SK-N-SH (cell line): ENCODE results near the gene PSD2. TPM values are rescaled to one million over a fixed set of nuclear protein-coding genes. Genes with fewer than 3 reads are reported as not detected.

Experiments used
- CTCF ChIA-PET: fragments of 300-600, 350-600 bp; formaldehyde crosslinking; extraction: SDS; loops from one replicate; lab custom pipeline; 2021; lab: Yijun Ruan, JAX
- POLR2A ChIA-PET: fragments of 350-600 bp; sonication (Branson Sonifier 250); formaldehyde crosslinking; extraction: SDS; loops from one replicate; lab custom pipeline; 2020; ENCODE audit warnings: antibody characterized with exemption, inconsistent platforms; lab: Yijun Ruan, JAX
- DNase-seq: peaks from one replicate; pipeline ENCODE4 v3.0.0; 2012
- H2AFZ ChIP-seq: fragments of 200-600 bp; sonication (generic); 2 replicates; pipeline ENCODE4 v1.8.1; 2016; ENCODE audit warnings: antibody characterized with exemption, mild to moderate bottlenecking, low read depth
- H3F3A ChIP-seq: fragments of 200-600 bp; sonication (generic); replicated peaks from 2 replicates; pipeline ENCODE3; 2016; ENCODE audit warnings: antibody characterized with exemption, mild to moderate bottlenecking; ENCODE audit not compliant: insufficient read depth
- H3K27ac ChIP-seq, 2 experiments: fragments of 200-500 bp in 1 of 2; fragments of 200-600 bp in 1 of 2; sonication (Bioruptor generic) in 1 of 2; sonication (generic), shearing (Covaris generic) in 1 of 2; 2 replicates each; pipeline versions ENCODE4 v1.5.1 to v1.6.1; 2014 to 2016; ENCODE audit warnings: low read depth in 2 of 2, inconsistent platforms in 1 of 2, low read length in 1 of 2, mild to moderate bottlenecking in 1 of 2, mixed read lengths in 1 of 2
- H3K27me3 ChIP-seq: fragments of 200-600 bp; sonication (generic), shearing (Covaris generic); 2 replicates; pipeline ENCODE4 v1.6.1; 2016; ENCODE audit warnings: mixed run types; ENCODE audit not compliant: insufficient read depth
- H3K36me3 ChIP-seq, 2 experiments: fragments of 200-500 bp in 1 of 2; fragments of 200-600 bp in 1 of 2; sonication (Bioruptor generic) in 1 of 2; sonication (generic) in 1 of 2; replicated peaks in 1 of 2; 2 replicates each; pipeline versions ENCODE3 to v1.5.1; 2014 to 2016; ENCODE audit warnings: low read length in 1 of 2, mild to moderate bottlenecking in 1 of 2; ENCODE audit not compliant: insufficient read depth in 2 of 2, control insufficient read depth in 1 of 2
- H3K4me1 ChIP-seq, 2 experiments: fragments of 200-500 bp in 1 of 2; fragments of 200-600 bp in 1 of 2; sonication (Bioruptor generic) in 1 of 2; sonication (generic), shearing (Covaris generic) in 1 of 2; 2 replicates each; pipeline versions ENCODE4 v1.5.1 to v1.6.1; 2014 to 2016; ENCODE audit warnings: low read depth in 1 of 2, low read length in 1 of 2, mixed run types in 1 of 2; ENCODE audit not compliant: insufficient read depth in 2 of 2, control insufficient read depth in 1 of 2
- H3K4me2 ChIP-seq: fragments of 200-600 bp; sonication (generic), shearing (Covaris generic); 2 replicates; pipeline ENCODE4 v1.6.1; 2017; ENCODE audit warnings: mixed run types
- H3K4me3 ChIP-seq, 2 experiments: fragments of 200-500 bp in 1 of 2; fragments of 200-600 bp in 1 of 2; sonication (Bioruptor generic) in 1 of 2; sonication (generic), shearing (Covaris generic) in 1 of 2; 2 replicates each; pipeline versions ENCODE4 v1.5.1 to v1.8.1; 2014 to 2016; ENCODE audit warnings: low read depth in 2 of 2, inconsistent platforms in 1 of 2, low read length in 1 of 2, mild to moderate bottlenecking in 1 of 2, mixed read lengths in 1 of 2, moderate library complexity in 1 of 2
- H3K79me2 ChIP-seq: fragments of 200-600 bp; sonication (generic); 2 replicates; pipeline ENCODE4 v1.8.1; 2017; ENCODE audit warnings: mild to moderate bottlenecking; ENCODE audit not compliant: insufficient read depth
- H3K9ac ChIP-seq: fragments of 200-600 bp; sonication (generic); 2 replicates; pipeline ENCODE4 v1.6.1; 2017; ENCODE audit warnings: mixed run types
- H3K9me2 ChIP-seq: fragments of 200-600 bp; sonication (generic); 2 replicates; pipeline ENCODE4 v1.6.1; 2017; ENCODE audit warnings: mixed run types
- H3K9me3 ChIP-seq: fragments of 200-600 bp; sonication (generic); 2 replicates; pipeline ENCODE4 v1.6.1; 2017; ENCODE audit warnings: mixed run types, mild to moderate bottlenecking, moderate library complexity
- H4K20me1 ChIP-seq: fragments of 200-600 bp; sonication (generic); 2 replicates; pipeline ENCODE4 v1.6.1; 2017; ENCODE audit warnings: mild to moderate bottlenecking, mixed run types; ENCODE audit not compliant: insufficient read depth
- ELF1 ChIP-seq: IDR thresholded peaks from 2 replicates; pipeline ENCODE4 v1.4.0; 2012
- EP300 ChIP-seq, 2 experiments: IDR thresholded peaks; 2 replicates each; pipeline versions ENCODE4 v1.4.0 to v1.6.1; 2012; ENCODE audit warnings: borderline replicate concordance in 1 of 2, low read depth in 1 of 2, low read length in 1 of 2
- EZH2phosphoT487 ChIP-seq: fragments of 200-600 bp; sonication (generic); IDR thresholded peaks from 2 replicates; pipeline ENCODE4 v1.6.1; 2017; ENCODE audit warnings: low read depth, mixed run types, mild to moderate bottlenecking, antibody characterized with exemption, moderate library complexity, borderline replicate concordance
- FOSL2 ChIP-seq: IDR thresholded peaks from 2 replicates; pipeline ENCODE4 v1.4.0; 2012; ENCODE audit warnings: low read depth, mild to moderate bottlenecking, moderate library complexity, borderline replicate concordance
- GABPA ChIP-seq: IDR thresholded peaks from 2 replicates; pipeline ENCODE4 v1.4.0; 2012; ENCODE audit warnings: low read depth, mild to moderate bottlenecking
- IRF3 ChIP-seq: fragments of 150-350 bp; IDR thresholded peaks from 2 replicates; pipeline ENCODE4 v1.6.1; 2016; ENCODE audit warnings: mild to moderate bottlenecking, low read depth, low read length
- NRF1 ChIP-seq: IDR thresholded peaks from 2 replicates; pipeline ENCODE4 v1.6.1; 2012; ENCODE audit warnings: low read depth, mild to moderate bottlenecking, low read length
- POLR2AphosphoS5 ChIP-seq: IDR thresholded peaks from 2 replicates; pipeline ENCODE4 v1.6.1; 2012; ENCODE audit warnings: low read depth, low read length
- RAD21 ChIP-seq: IDR thresholded peaks from 2 replicates; pipeline ENCODE4 v1.6.1; 2012; ENCODE audit warnings: mild to moderate bottlenecking, low read length
- RCOR1 ChIP-seq: fragments of 150-350 bp; IDR thresholded peaks from 2 replicates; pipeline ENCODE4 v1.6.1; 2017; ENCODE audit warnings: antibody characterized with exemption, low read length
- RXRA ChIP-seq: IDR thresholded peaks from 2 replicates; pipeline ENCODE4 v1.4.0; 2012; ENCODE audit warnings: low read depth, mild to moderate bottlenecking, borderline replicate concordance
- SIN3A ChIP-seq: IDR thresholded peaks from 2 replicates; pipeline ENCODE4 v1.6.1; 2012; ENCODE audit warnings: low read depth, mild to moderate bottlenecking, low read length, moderate library complexity, borderline replicate concordance
- TAF1 ChIP-seq: IDR thresholded peaks from 2 replicates; pipeline ENCODE4 v1.6.1; 2012; ENCODE audit warnings: low read depth, mild to moderate bottlenecking, low read length, moderate library complexity, borderline replicate concordance
- TCF12 ChIP-seq: IDR thresholded peaks from 2 replicates; pipeline ENCODE4 v1.4.0; 2012
- WGBS: methylation state at CpG from one replicate; pipeline ENCODE4 v1.1.6; 2017; ENCODE audit warnings: low lambda C conversion rate; 5-methylcytosine and 5-hydroxymethylcytosine counted together
- polyA plus RNA-seq, 3 experiments: library from polyadenylated mRNA; depleted of rRNA; stranded (reverse); fragments of >200 nt; gene quantifications; 2 replicates each; pipeline ENCODE4 v1.2.3, GENCODE V29; 2012
- TF ChIP-seq, protein P1 (sequence below): IDR thresholded peaks from 2 replicates; pipeline ENCODE4; 2012
- TF ChIP-seq, protein P2 (sequence below): IDR thresholded peaks from 2 replicates; pipeline ENCODE4 v1.4.0; 2012; ENCODE audit warnings: low read depth
- TF ChIP-seq, protein P3 (sequence below): fragments of 200-600 bp; sonication (generic); IDR thresholded peaks from 2 replicates; pipeline ENCODE4 v1.6.1; 2017; ENCODE audit warnings: antibody characterized with exemption, mild to moderate bottlenecking, moderate library complexity

PSD2 gene
- polyA plus RNA-seq, 1 of the 3 experiments (the other 2 are of a cell fraction) = 0.15 TPM

GRCh38 chr5:139848508-139849100 is 53.0 kb downstream of the PSD2 start (continued):
- TF ChIP-seq EZH2phosphoT487 (no peak), TCF12 (no peak), NRF1 (no peak)
- TF ChIP-seq, protein P1, sequence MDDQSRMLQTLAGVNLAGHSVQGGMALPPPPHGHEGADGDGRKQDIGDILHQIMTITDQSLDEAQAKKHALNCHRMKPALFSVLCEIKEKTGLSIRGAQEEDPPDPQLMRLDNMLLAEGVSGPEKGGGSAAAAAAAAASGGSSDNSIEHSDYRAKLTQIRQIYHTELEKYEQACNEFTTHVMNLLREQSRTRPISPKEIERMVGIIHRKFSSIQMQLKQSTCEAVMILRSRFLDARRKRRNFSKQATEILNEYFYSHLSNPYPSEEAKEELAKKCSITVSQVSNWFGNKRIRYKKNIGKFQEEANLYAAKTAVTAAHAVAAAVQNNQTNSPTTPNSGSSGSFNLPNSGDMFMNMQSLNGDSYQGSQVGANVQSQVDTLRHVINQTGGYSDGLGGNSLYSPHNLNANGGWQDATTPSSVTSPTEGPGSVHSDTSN = no peak
- TF ChIP-seq, all 33 proteins: peak for 0

DNA sequence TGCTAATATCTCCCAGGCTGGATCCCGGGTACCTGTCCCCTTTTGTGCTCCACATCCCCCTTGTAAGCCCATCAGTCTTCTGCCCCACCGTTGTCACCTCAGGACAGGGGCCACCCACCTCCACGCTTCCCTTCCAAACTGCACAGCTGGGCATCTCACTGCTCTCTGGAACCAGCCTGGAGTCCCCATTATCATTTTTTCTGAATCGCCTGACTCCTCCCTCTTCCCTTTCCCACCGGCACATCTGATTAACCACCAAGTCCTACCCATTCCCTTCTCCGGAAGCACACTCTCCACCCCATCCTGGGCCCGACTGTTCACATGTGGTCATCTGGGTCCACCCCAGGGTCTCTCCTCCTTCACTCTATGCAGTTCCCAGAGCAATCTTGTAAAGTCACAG is 53.9 kb downstream of the PSD2 start:
- POLR2A ChIA-PET = no interaction called here

More for the DNA sequence above, 53.9 kb downstream of the PSD2 start:
- H3K4me2 ChIP-seq = no peak overlapping the region
- H3K79me2 ChIP-seq = no peaks in the 10 kb centered on the region
- CTCF ChIA-PET = interaction anchor here (1.2 to 5.5 kb wide), 8 partner anchors 10 to 119 kb away, joined by 3 to 66 read pairs (median 6); no protein-coding TSS in a partner anchor
- no peak overlapping the region for H3K9ac ChIP-seq
- H3K4me1 ChIP-seq = peaks cover 0 to 5% of the 10 kb centered on the region in 2 experiments; a peak in 1 of 4 replicates
- TF ChIP-seq, protein P1 = no peak
- no peak for TF ChIP-seq TAF1
- TF ChIP-seq IRF3 = no peak
- no peak for TF ChIP-seq SIN3A
- TF ChIP-seq GABPA = no peak
- no peak for TF ChIP-seq RCOR1
- TF ChIP-seq, protein P2, sequence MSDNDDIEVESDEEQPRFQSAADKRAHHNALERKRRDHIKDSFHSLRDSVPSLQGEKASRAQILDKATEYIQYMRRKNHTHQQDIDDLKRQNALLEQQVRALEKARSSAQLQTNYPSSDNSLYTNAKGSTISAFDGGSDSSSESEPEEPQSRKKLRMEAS = no peak
- no peak for TF ChIP-seq ELF1
- TF ChIP-seq, protein P3, sequence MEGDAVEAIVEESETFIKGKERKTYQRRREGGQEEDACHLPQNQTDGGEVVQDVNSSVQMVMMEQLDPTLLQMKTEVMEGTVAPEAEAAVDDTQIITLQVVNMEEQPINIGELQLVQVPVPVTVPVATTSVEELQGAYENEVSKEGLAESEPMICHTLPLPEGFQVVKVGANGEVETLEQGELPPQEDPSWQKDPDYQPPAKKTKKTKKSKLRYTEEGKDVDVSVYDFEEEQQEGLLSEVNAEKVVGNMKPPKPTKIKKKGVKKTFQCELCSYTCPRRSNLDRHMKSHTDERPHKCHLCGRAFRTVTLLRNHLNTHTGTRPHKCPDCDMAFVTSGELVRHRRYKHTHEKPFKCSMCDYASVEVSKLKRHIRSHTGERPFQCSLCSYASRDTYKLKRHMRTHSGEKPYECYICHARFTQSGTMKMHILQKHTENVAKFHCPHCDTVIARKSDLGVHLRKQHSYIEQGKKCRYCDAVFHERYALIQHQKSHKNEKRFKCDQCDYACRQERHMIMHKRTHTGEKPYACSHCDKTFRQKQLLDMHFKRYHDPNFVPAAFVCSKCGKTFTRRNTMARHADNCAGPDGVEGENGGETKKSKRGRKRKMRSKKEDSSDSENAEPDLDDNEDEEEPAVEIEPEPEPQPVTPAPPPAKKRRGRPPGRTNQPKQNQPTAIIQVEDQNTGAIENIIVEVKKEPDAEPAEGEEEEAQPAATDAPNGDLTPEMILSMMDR = no peak
- no peak for TF ChIP-seq RAD21
- no peak for TF ChIP-seq FOSL2
- TF ChIP-seq POLR2AphosphoS5 = no peak
- TF ChIP-seq RXRA = no peak
- no peak for TF ChIP-seq EP300 (IDR thresholded peaks at IDR 0.05; ENCODE audit: borderline replicate concordance in 1 of 2, low read depth in 1 of 2, low read length in 1 of 2)
- H2AFZ ChIP-seq = no peak overlapping the region
- no peaks in the 10 kb centered on the region for H3K9me3 ChIP-seq
- no peaks in the 10 kb centered on the region for H4K20me1 ChIP-seq
- H3K27me3 ChIP-seq = no peaks in the 10 kb centered on the region
- H3K27ac ChIP-seq = no peak overlapping the region
- H3K4me3 ChIP-seq = no peak overlapping the region
- no peaks in the 10 kb centered on the region for H3K9me2 ChIP-seq
- no peak for DNase-seq
- H3F3A ChIP-seq = peaks cover 4% of the 10 kb centered on the region
- 94% methylated on average over 7 of the region's 7 CpGs for WGBS
- H3K36me3 ChIP-seq = no peaks in the 10 kb centered on the region
